ENCODE measurements around the gene RENBP.

GRCh38 chrX:153953892-153954557 is 9.6 kb upstream of the RENBP start:
- TF ChIP-seq TAF1 (IDR thresholded peaks at IDR 0.05; ENCODE audit: borderline replicate concordance, insufficient read depth, low read length) (no peak), POLR2AphosphoS5 (IDR thresholded peaks at IDR 0.05; ENCODE audit: low read depth, low read length) (no peak), SIN3A (IDR thresholded peaks at IDR 0.05; ENCODE audit: borderline replicate concordance, insufficient read depth, low read length) (no peak), REST (IDR thresholded peaks at IDR 0.05; ENCODE audit: insufficient read depth in 1 of 2, low read depth in 2 of 2, low read length in 2 of 2) (no peak), FOXP2 (optimal IDR thresholded peaks at IDR 0.05; ENCODE audit: borderline replicate concordance, extremely low read depth, extremely low read length, insufficient read depth) (no peak)

Data from PFSK-1 (cell line).